Lower lobe of right lung (tissue), 2 donors: ENCODE data around the gene DSE. TPM values are rescaled to one million over a fixed set of nuclear protein-coding genes. Genes with fewer than 3 reads are reported as not detected.
"Not testable (repeated sequence)": the region's sequence is repeated elsewhere in the genome, so short reads cannot be mapped to it uniquely, and the experiment has no call there.

Experiments used
- ATAC-seq, 2 donors: fragments of 200-7000 bp; cut with Tn5 transposase; one replicate each; pipeline ENCODE4 v1.9.1; 2020 to 2022; ENCODE audit warnings: mild to moderate bottlenecking in 2 of 2, moderate library complexity in 2 of 2
- DNase-seq: peaks from one replicate; pipeline ENCODE4 v3.0.0-alpha.2; 2020
- H3K27ac ChIP-seq: fragments of 200-600 bp; one replicate; pipeline ENCODE4 v1.8.0; 2022
- H3K27me3 ChIP-seq: fragments of 200-600 bp; one replicate; pipeline ENCODE4 v1.8.0; 2022; ENCODE audit warnings: low read depth
- H3K36me3 ChIP-seq: fragments of 200-600 bp; one replicate; pipeline ENCODE4 v1.8.0; 2022; ENCODE audit warnings: mild to moderate bottlenecking
- H3K4me1 ChIP-seq: fragments of 200-600 bp; one replicate; pipeline ENCODE4 v1.8.0; 2022
- H3K4me3 ChIP-seq: fragments of 200-600 bp; one replicate; pipeline ENCODE4 v1.8.0; 2022; ENCODE audit warnings: mild to moderate bottlenecking
- H3K9me3 ChIP-seq: fragments of 200-600 bp; one replicate; pipeline ENCODE4 v1.8.0; 2022
- CTCF ChIP-seq: fragments of 200-600 bp; IDR thresholded peaks from one replicate; pipeline ENCODE4 v1.8.0; 2022; ENCODE audit warnings: antibody characterized with exemption, mild to moderate bottlenecking
- intact Hi-C: fragments of 100-400 bp; cut with DNase I; formaldehyde crosslinking; loops from one replicate; pipeline ENCODE4 v1.11.0; 2022
- total RNA-seq: library from RNA; stranded (reverse); fragmentation: NEBNext Ultra II Directional; extraction: Animal tissue kit (Norgen Biotek cat#: 25700); gene quantifications from one replicate; pipeline ENCODE4 v1.2.1, GENCODE V29; 2021
- donor health status: DM: no; HTN: yes; CAD: no; lungs with severe emphysema.

DSE gene
- total RNA-seq, 1 donor from 2014 or later = 59.7 TPM

DNA sequence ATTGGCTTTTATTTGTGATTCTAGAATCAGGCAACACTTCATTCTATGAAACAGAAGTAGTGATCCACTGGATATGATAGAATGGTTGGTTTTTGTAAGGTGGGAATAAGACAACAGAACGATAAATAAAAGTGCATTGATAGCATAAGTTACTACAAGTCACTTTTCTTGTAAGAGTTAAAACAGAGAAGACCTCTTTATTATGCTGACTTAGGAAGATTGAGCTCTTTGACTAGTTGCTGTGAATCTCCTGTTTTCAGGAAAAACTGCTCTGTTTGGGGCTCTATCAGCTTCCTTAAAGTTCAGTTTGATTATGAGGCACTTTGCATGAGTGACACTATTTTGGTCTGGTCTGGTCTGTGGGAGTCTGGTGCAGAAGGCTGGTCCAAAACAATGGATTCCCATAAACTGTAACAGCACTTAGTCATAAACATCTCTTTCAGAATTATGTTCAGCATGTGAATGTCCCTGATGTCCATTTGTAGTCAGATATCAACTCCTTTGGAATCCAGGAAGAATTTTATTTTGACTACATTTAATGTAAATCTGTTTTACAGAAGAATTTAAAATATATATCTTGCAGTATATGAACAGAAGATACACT lies 35.0 kb upstream of the DSE start:
- intact Hi-C loops = no loop called here
- Histone ChIP-seq H3K9me3 (no peaks in the 10 kb centered on the region), H3K27me3 (no peaks in the 10 kb centered on the region), H3K4me3 (no peak overlapping the region), H3K27ac (no peak overlapping the region), H3K4me1 (no peaks in the 10 kb centered on the region), H3K36me3 (no peaks in the 10 kb centered on the region)
- TF ChIP-seq CTCF = no peak
- DNase-seq = no peak
- ATAC-seq = no peak

- Histone ChIP-seq H3K36me3 (no peaks in the 10 kb centered on the region), H3K27me3 (no peaks in the 10 kb centered on the region), H3K27ac (no peak overlapping the region), H3K9me3 (no peaks in the 10 kb centered on the region), H3K4me3 (no peak overlapping the region), H3K4me1 (no peaks in the 10 kb centered on the region)
- DNase-seq (no peak), ATAC-seq (no peak)
- intact Hi-C loops = no loop called here
- TF ChIP-seq CTCF = no peak
Measured at GRCh38 chr6:116338943-116339342, 31.8 kb upstream of the DSE start.

GRCh38 chr6:116340625-116341024 lies 30.1 kb upstream of the DSE start:
- H3K4me3 ChIP-seq, H3K9me3 ChIP-seq, ATAC-seq, H3K27me3 ChIP-seq, DNase-seq, H3K4me1 ChIP-seq, H3K36me3 ChIP-seq, H3K27ac ChIP-seq, intact Hi-C loops: not testable (repeated sequence)

DNA sequence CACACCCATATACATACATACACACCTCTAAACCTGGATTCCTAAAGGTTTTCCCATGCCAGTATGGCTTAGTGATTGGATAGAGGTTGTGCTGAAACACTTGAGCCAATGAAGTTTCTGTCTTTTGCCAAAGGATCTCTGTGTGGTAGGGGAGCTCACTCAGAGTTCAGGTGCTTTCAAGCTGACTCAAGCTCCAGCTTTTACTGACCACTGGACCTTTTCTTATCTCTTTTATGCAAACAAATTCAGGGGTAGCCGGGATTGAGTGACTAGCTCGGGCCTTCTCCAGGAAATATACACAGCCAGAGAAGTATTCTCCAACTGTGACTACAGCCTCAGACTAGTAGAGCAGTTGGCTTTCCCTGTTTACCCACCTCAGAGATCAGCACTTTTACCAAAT lies 21.5 kb upstream of the DSE start:
- Histone ChIP-seq H3K27ac (no peak overlapping the region), H3K27me3 (no peaks in the 10 kb centered on the region), H3K9me3 (no peaks in the 10 kb centered on the region), H3K4me1 (peaks cover 8% of the 10 kb centered on the region), H3K36me3 (no peaks in the 10 kb centered on the region), H3K4me3 (no peak overlapping the region)
- DNase-seq (no peak), ATAC-seq (no peak)
- no peak for TF ChIP-seq CTCF
- intact Hi-C loops = no loop called here

GRCh38 chr6:116351101-116351500 lies 19.6 kb upstream of the DSE start:
- Histone ChIP-seq H3K27ac (no peak overlapping the region), H3K27me3 (no peaks in the 10 kb centered on the region), H3K4me3 (no peak overlapping the region), H3K4me1 (peaks cover 8% of the 10 kb centered on the region), H3K36me3 (no peaks in the 10 kb centered on the region), H3K9me3 (no peaks in the 10 kb centered on the region)
- intact Hi-C loops = no loop called here
- ATAC-seq (no peak), DNase-seq (no peak)
- TF ChIP-seq CTCF = no peak

GRCh38 chr6:116352515-116353471 lies 18.0 kb upstream of the DSE start:
- no peak for DNase-seq
- Histone ChIP-seq H3K27ac (peak overlapping the region; percentile 48), H3K36me3 (no peaks in the 10 kb centered on the region), H3K9me3 (no peaks in the 10 kb centered on the region), H3K4me1 (peaks cover 8% of the 10 kb centered on the region), H3K4me3 (no peak overlapping the region), H3K27me3 (no peaks in the 10 kb centered on the region)
- no peak for TF ChIP-seq CTCF
- intact Hi-C loops = no loop called here
- ATAC-seq = peak; percentile 55 to 67
